Measurements from ENCODE around the gene REPS1.

REPS1 gene

DNA sequence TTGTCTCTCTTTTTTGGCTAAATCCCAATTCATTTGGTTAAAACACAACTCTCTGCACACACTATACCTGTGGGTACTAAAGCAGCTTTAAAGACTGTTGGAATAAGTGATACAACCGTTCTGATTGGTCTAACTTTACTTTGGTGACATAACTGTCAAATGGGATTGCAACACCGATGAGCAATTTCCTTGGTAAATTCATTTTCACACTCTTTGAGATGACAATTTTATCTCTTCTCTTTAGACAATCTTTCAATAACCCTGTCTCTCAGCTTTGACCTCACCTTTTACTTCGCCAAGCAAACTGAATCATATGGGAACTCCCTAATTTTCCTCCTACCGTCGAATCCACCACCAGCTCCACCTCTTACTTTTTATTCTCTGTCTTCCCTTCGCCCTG is 131.4 kb downstream of the REPS1 start:
- no peak for DNase-seq (ENCODE audit: low read depth in 2 of 2)
